Lung (tissue), 12 donors: ENCODE measurements around the gene MAPKAP1. TPM values are rescaled to one million over a fixed set of nuclear protein-coding genes. Genes with fewer than 3 reads are reported as not detected.

Experiments used
- ATAC-seq: fragments of 200-7000 bp; cut with Tn5 transposase; one replicate; pipeline ENCODE4 v1.9.1; 2020; ENCODE audit warnings: moderate number of reproducible peaks; ENCODE audit not compliant: insufficient read depth, low FRiP score
- DNase-seq, 3 donors: peaks; one replicate each; pipeline ENCODE4 v3.0.0-alpha.2; 2013 to 2017
- H3K27ac ChIP-seq, 2 donors: one replicate each; pipeline ENCODE4 v1.5.1; 2013; ENCODE audit warnings: mild to moderate bottlenecking in 2 of 2, moderate library complexity in 2 of 2, control low read depth in 1 of 2, inconsistent platforms in 1 of 2, low read depth in 1 of 2, low read length in 1 of 2
- H3K27me3 ChIP-seq, 3 donors: one replicate each; pipeline ENCODE4 v1.5.1; 2013; ENCODE audit warnings: low read length in 2 of 3; ENCODE audit not compliant: control insufficient read depth in 3 of 3, insufficient read depth in 3 of 3
- H3K36me3 ChIP-seq, 4 donors: one replicate each; pipeline ENCODE4 v1.5.1; 2013; ENCODE audit warnings: low read length in 4 of 4, mild to moderate bottlenecking in 1 of 4, moderate library complexity in 1 of 4; ENCODE audit not compliant: control insufficient read depth in 4 of 4, insufficient read depth in 4 of 4
- H3K4me1 ChIP-seq, 5 donors: one replicate each; pipeline ENCODE4 v1.5.1; 2013; ENCODE audit warnings: low read length in 5 of 5, mild to moderate bottlenecking in 2 of 5, moderate library complexity in 1 of 5; ENCODE audit not compliant: control insufficient read depth in 5 of 5, insufficient read depth in 5 of 5
- H3K4me3 ChIP-seq: one replicate; pipeline ENCODE4 v1.5.1; 2013; ENCODE audit warnings: mild to moderate bottlenecking, control low read depth, moderate library complexity
- H3K9ac ChIP-seq, 2 donors: one replicate each; pipeline ENCODE4 v1.5.1; 2013; ENCODE audit warnings: low read length in 2 of 2, control low read depth in 1 of 2; ENCODE audit not compliant: insufficient read depth in 1 of 2
- H3K9me3 ChIP-seq, 4 donors: one replicate each; pipeline ENCODE4 v1.5.1; 2013; ENCODE audit warnings: low read length in 3 of 4, mild to moderate bottlenecking in 1 of 4, moderate library complexity in 1 of 4; ENCODE audit not compliant: control insufficient read depth in 4 of 4, insufficient read depth in 3 of 4
- CTCF ChIP-seq: IDR thresholded peaks from 2 replicates; pipeline ENCODE4 v1.5.1; 2012; ENCODE audit warnings: mild to moderate bottlenecking; ENCODE audit errors: control extremely low read depth, extremely low read depth
- whole genome bisulfite sequencing, 2 donors: extraction: QIAGEN DNeasy Blood & Tissue Kit; methylation state at CpG; one replicate each; pipeline ENCODE4 v1.1.7; 2013; 5-methylcytosine and 5-hydroxymethylcytosine counted together
- polyA plus RNA-seq, 2 donors: library from polyadenylated mRNA; stranded (reverse); fragments of 200-250 nt; gene quantifications; one replicate each; pipeline ENCODE4 v1.2.1, GENCODE V29; 2013
- total RNA-seq, 2 donors: library from RNA; depleted of rRNA in 1 of 2; stranded (reverse); fragments of >200 nt in 1 of 2; gene quantifications; one replicate each; pipeline ENCODE4 v1.2.1, GENCODE V29; 2014 to 2021
- donor health status: control.
- donor health status: control.
- donor health status: Bipolar disorder and iron deficiency.
- donor health status: healthy.
- donor health status: DM: yes; HTN: yes; CAD: no.

MAPKAP1 gene
- total and polyA plus RNA-seq, 4 donors: 53.0 to 83.3 (median 66.7) TPM

DNA sequence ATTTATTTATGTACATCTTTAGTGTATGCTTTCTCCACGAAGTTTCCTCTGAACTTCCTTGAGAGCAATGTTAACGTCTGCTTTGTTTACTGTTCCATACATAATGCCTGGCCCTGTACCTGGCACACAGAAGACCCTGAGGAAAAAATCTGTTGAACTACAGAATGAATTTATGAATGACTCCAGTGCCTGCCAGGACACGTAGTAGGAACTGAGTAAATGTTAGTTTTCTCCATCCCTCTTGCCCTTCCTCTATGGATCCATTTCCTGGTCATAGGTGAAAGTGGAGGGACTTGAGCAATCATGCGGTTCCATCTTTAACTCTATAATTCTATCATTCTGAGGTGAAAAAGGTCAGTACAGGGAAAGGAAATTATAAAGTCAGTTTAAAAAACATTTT lies 117.7 kb downstream of the MAPKAP1 start:
- no peaks in the 10 kb centered on the region for H3K27me3 ChIP-seq
- no peak overlapping the region for H3K4me3 ChIP-seq
- no peak overlapping the region for H3K27ac ChIP-seq
- DNase-seq (no peak), ATAC-seq (no peak)
- peaks cover 0 to 3% (median 1%) of the 10 kb centered on the region in 4 donors for H3K36me3 ChIP-seq
- H3K9me3 ChIP-seq: no peaks in the 10 kb centered on the region
- no peak overlapping the region for H3K9ac ChIP-seq
- no peak for TF ChIP-seq CTCF
- peaks cover 0 to 12% (median 0%) of the 10 kb centered on the region in 5 donors for H3K4me1 ChIP-seq
- 42 to 47% methylated on average over 4 of the region's 4 CpGs for WGBS, 2 donors

GRCh38 chr9:125587819-125588460 lies 119.1 kb downstream of the MAPKAP1 start:
- H3K9ac ChIP-seq: no peak overlapping the region
- no peak for TF ChIP-seq CTCF
- no peak overlapping the region for H3K4me3 ChIP-seq
- H3K27me3 ChIP-seq: no peaks in the 10 kb centered on the region
- ATAC-seq: no peak
- H3K4me1 ChIP-seq: peaks cover 0 to 12% (median 0%) of the 10 kb centered on the region in 5 donors
- H3K9me3 ChIP-seq: no peaks in the 10 kb centered on the region
- no peak overlapping the region for H3K27ac ChIP-seq
- DNase-seq: no peak
- H3K36me3 ChIP-seq: peaks cover 0 to 3% (median 1%) of the 10 kb centered on the region in 4 donors
- 96 to 98% methylated on average over 5 of the region's 5 CpGs for WGBS, 2 donors

DNA sequence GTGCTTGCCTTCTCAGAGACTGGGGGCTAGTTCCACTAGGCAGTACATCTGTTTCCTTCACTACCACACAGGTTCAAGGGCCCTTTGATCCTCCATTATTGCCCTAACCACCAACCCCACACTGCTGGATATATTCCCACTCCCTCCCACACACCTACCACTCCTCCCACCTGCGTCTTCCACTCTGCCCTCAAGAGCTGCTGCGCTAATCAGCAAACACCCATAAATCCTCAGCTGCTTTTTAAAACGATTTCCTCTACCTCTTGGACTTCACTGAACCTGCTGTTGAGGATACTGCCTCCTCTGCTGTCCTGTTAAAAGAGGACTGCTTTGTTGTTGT lies 120.9 kb downstream of the MAPKAP1 start:
- TF ChIP-seq CTCF: no peak
- H3K9ac ChIP-seq: no peak overlapping the region
- ATAC-seq (no peak), DNase-seq (peak in 1 of 3 donors; percentile 14)
- no peak overlapping the region for H3K4me3 ChIP-seq
- peaks cover 0 to 3% (median 1%) of the 10 kb centered on the region in 4 donors for H3K36me3 ChIP-seq
- H3K27me3 ChIP-seq: no peaks in the 10 kb centered on the region
- WGBS, 2 donors: 55 to 56% methylated on average over 3 of the region's 3 CpGs
- no peaks in the 10 kb centered on the region for H3K9me3 ChIP-seq
- H3K4me1 ChIP-seq: peaks cover 0 to 10% (median 0%) of the 10 kb centered on the region in 5 donors
- H3K27ac ChIP-seq: no peak overlapping the region
